Stimulated activated CD8-positive, alpha-beta memory T cell treated with anti-CD3 and anti-CD28 coated beads, Interleukin-4, amount 100 ng/mL, for 1 hour (primary cell): Measurements from ENCODE around the gene PPP4R4.

Experiments used
- DNase-seq, 2 donors: peaks; one replicate each; pipeline ENCODE4 v3.0.0-alpha.2; 2020; ENCODE audit warnings: low read depth in 2 of 2, low spot score in 1 of 2

The PPP4R4 gene

DNA sequence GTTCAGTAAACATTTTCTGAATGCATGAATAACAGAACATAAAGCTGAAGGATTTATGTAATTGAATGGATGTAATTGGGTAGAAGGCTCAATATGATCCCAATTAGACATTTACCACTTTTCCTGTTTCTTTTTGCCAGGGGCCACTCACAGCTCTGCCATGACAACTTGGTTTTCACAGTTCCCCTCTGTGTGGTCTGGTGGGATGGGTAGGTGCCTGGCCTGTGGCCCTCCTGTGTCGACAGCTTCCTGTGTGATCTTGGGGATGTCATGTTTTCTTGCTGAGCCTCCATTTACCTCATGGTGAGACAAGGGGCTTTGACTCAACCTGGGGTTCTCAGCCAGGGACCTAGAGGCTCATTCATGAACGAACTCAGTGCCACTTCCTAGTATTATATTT lies 131.5 kb downstream of the PPP4R4 start:
- no peak for DNase-seq

DNA sequence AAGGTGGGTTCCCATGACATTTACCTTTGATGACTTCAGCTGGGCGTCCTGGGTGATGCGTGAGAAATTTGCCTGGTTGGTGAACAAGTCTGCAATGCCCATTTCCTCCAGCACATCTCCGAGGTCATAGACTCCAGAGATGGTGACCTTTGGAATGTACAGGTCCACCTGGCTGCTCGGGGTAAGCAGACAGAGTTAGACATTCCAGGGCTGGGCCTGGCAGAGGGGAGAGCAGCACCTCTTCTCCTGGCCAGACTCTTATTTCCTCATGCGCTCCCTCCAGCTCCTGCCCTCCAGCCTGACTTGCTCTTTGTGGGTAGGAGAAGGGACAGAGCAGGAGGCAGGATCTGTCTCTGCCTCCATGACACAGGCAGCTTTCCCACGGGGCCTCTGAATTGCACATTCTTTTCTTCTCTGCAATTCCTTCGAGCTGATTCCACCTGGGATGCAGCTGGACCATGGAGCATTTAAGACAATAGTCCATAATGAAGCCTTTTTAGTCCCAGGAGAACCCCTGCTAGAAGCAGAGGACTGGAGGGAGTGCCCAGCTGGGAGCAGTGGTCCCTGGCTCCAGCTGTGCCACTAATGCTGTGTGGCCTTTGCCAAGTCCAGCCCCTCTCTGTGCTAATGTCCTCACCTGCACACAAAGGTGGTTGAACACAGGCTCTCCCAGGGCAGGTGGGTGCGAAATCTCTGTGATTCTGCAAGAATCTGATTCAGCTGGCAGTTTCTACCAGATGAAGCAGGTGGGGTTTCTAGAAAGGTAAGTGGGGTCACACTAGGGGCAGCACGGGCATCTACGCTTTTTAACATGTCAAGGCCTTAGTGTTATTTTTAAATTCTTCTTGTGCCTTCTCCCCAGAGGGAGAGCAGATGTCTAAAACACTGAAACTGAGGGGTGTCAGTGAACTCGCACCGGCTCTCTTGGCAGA lies 132.2 kb downstream of the PPP4R4 start:
- DNase-seq = no peak

DNA sequence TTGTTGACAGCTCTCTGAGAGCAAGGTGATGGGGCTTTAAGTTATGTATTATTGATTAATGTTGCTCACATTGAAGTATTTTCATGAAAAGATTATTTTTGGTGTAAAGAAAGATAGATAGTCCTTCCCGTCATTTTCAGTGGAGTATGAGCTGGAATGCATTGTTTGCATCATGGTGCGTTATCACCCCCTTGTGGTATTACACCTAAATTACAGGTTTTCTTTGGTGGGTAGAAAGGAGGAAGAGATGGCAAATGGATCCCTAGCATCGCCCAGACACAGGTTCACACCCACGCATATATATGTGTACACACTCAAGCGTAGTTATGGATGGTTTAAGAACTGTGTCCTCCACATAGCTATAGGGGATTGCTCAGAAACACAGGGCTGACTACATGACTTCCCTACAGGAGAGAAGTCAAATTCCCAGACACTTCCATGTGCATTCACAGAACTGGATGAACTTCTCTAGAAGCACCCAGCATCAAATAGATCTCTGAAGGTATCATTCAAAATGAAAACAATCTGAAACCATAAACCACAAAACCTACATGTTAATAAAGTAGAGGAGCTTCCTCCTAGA lies 133.4 kb downstream of the PPP4R4 start:
- no peak for DNase-seq

DNA sequence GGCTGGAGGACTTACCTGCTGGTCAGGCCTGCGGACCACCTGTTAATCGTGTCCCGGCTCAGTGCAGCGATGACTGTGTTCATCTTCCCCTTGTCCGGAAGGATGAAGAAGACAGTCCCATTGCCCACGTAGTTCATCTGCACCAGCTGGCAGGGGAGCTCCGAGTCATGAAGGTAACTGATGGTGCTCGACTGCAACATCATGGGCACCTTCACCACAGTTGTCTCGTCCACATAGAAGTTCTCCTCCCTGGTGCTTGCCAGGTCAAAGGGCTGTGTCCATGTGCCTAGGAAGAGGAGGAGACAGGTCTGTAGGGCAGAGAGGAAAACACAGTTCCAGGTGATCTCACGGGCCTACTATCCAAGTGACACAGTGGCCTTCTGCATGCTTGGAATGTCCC lies 135.6 kb downstream of the PPP4R4 start:
- DNase-seq = no peak

DNA sequence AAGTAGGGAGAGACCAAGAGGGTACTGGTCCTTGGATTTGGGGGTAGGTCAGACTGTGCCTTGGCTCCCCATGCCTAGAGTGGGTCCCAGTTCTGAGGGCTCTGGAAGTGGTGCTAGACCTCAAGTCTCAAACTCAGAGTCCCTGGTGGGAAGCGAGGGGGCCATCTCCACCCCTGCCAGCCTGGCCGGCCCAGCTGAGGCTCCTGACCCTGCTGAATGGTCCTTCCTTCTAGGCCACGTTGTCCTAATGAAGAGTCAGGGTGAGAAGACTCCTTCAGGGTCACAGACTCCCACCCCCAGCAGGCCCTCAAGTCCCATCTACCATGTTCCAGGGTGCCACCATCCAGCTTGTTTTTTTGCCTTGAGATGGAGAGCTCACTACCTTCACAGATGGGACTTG lies 136.1 kb downstream of the PPP4R4 start:
- DNase-seq = no peak

DNA sequence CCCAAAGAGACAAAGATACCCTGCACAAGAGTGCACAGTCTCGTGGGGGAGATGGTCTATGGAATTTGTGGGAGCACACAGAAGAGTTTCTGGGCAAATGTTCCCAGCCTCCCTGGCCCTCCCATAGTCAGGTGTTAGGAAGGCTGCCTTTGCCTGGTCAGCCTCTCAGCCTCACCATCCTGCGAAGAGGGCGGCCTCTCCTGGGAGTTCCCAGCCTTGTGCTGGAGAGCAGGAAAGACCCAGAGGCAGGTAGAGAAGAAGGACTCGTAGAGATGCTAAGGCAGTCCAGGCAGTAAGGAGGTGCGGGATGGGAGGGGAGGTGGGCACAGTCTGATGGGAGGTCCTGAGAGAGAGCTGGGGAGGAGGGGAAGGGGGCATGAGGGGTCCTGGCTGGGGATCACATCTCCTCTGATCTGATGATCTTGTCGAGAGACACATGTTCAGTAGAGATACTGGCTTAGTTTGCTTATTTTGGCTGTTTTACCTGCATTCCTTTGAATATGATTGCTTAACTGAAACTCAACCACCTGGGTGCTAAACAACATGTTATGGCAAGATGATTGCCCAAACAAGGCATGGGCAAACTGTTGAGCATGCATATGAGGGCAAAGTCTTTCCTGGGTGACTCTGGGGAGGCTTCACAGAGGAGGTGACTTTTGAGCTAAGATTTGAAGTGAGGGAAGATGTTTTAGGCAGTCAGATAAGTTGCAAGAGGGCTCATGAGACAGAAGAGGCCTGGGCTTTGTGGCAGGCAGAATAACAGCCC lies 138.5 kb downstream of the PPP4R4 start:
- DNase-seq = no peak

DNA sequence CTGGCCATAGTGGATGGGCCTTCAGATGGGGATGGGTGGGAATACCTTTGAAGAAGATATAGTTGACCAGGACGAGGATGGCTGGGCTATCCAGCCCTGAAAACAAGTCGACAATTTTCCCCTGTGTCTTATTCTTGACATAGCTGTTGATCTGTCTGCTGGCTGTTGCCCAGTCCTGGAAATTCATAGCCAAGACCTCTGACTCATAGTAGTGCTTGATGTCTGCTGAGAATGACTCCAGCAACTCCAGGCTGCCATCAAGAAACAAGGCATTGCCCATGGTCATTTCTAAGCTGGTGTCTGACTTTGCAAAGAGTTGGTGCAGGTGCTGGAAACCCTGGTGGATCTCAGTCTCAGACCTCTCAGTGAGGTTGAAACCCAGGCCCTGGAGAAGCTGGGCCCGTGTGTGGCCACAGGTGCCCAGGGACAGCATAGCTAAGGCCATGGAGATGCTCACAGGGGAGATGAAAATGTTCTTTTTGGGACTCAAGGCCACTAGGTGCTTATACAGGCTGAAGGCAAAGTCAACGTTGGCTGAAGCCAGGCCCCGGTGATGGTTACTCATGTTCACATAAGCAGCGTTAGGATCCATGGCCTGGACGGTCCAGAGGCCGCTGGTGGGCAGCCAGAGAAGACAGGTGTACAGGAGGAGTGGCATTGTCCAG lies 140.0 kb downstream of the PPP4R4 start:
- DNase-seq = no peak

DNA sequence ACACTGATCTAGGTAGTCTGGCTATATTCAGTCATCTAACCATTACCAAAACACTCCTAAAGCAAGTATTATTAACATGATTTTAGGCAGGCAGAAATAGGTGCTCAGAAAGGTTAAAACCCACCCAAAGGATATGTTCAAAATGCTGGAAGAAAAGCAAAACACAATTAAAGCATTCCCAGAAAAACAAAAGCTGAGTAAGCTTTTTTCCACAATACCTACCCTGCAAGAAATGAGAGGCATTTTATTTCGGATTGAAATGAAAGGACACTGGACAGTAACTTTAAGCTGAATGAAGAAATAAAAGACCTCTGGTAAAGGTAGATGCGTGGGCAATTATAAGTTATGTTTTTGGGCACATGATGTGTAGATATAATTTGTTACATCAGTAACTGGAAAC lies 140.8 kb downstream of the PPP4R4 start:
- DNase-seq = no peak

DNA sequence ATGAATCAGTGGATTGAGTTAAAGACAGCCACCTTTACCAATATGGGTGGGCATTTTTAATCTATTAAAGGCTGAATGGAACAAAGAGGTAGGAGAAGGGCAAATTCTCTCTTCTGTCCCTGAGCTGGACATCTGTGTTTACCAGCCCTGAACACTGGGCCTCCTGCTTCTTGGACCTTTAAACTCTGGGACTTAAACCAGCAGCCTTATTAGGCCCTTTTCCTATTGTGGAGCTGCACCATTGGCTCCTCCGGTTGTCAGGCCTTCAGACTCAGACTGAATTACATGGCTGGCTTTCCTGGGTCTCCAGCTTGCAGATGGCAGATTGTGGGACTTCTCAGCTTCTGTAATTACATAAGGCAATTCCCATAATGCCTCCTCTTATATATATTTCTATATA lies 142.6 kb downstream of the PPP4R4 start:
- no peak for DNase-seq

DNA sequence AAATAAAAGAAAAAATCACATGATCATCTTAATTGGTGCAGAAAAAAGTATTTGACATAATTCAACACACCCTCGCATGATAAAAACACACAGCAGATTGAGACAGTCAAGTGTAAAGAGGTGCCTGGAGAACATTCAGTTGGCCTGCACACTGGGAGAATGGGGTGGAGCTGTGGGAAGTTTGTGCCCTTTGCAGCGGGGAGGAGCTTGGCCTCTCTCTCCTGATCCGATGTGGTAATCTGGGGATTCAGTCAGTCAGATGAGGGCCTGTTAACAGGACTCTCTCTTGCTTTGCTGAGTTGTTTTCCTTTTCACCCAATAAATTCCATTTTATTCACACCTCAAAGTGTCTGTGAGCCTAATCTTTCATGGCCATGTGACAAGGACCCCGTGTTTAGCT lies 143.1 kb downstream of the PPP4R4 start:
- DNase-seq = no peak

DNA sequence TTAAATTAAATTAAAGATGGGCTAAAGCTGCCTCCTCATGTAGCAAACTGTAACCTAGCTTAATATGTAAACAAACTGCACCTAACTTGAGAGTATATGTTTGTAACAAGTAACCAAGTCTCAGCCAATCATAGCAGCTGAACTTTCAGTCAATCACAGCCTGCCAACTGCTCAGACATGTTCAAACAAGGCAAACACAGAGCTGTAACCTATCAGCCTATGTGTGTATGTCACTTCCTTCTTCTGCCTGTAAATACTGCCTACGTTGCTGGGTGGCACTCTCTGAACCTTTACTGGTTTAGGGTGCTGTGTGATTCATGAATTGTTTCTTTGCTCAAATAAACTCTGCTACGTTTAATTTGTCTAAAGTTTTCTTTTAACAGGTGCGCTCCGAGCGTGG lies 146.1 kb downstream of the PPP4R4 start:
- no peak for DNase-seq

DNA sequence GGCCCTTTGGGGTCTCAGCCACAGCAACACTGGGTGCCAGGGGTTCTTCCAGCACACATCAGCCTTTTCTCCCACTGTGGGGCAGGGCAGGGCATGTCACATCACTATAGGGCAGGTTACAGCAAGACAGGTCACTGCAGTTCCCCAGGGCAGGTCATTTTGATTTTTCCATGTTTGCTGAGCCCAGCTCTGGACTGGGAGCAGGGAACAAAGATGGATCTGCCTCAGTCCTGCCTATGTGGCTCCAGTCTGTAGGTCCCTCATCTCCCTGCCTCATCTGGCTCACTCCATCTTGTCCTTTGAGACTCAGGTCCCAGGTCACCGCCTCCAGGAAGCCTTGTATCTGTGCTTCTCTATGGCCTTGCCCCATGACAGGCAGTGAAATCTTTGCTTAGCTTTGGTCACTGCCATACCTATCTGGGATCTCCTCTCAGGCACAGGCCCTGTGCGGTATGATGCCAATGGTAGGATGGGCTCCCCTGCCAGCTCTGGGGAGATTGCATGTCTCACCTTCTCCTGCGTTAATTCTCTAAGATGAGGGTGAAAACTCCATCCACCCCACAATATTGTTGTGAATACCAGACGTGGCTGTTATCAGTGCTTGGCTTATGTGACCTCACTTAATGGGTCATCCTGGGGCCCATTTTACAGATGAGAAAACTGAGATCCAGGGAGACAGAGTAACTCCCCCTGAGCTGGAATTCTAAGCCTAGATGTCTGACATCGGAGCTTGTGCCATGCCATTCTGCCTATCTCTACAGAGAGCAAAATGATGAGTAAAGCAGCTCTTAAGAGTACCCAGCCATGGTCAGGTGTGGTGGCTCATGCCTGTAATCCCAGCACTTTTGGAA lies 147.5 kb downstream of the PPP4R4 start:
- no peak for DNase-seq

DNA sequence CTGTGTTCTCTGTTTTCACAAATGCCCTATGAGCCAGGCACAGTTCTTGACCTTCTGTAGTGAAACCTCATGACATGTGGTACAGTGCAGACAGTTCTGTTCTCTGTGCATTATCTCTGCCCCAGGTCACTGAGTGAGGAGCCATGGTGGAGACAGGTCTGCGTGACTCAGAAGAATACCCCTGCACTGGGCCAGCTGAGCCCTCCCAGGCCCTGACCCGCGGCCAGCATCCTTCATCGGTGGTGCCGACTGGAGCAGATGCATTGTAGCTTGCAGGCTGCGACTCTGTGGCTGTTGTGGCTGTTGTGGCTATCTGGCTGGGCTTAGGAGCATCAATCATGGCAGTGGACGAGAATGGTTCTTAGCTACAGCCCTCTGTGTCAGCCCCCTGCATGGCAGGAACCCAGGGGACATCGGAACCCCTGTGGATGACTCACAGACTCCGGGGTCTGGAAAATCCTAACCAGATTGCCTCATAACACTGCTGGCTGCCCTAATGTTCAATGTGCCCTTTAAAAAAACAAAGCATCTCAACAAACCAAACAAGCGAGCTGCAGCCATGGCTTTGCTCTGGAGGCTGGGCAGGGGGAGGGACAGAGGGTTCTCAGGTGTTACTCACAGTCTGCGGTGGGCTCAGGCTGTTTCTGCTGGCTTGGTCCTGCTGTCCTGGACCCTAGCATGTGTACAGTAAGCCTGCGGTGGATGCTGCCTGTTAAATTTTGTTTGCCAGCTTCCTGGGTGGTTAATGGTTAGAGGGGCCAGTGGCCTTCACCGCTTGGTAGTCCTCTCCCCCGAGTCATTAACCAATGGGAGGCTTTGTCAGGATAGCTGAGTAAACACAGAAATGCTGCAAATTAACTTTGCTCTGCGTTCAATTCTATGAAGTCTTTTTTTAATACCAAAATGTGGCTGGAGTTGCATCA lies 148.8 kb downstream of the PPP4R4 start, which contains the start of gene SERPINA6:
Gene SERPINA6, minus strand, starts transcription at position 689 of the 923 bp plus-strand sequence. CDS start 8,688 bp downstream, outside the sequence.
- DNase-seq = no peak

DNA sequence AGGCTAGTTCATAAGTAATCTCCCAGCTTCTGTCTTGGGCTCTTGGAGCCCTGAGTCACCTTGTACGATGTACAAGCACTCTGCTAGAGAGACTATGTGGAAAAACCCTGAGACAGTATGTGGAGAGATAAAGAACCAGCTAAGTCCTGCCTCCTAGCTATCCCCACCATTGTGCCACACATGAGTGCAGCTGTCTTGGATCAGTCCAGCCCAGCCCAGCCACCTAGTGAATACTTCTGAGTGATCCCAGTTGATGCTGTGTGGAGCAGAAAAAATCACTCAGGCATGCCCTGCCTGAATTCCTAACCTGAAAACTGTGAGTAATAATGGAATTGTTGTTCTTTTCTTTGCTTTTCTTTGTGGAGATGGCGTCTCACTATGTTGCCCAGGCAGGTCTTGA lies 154.1 kb downstream of the PPP4R4 start:
- no peak for DNase-seq
